LNCaP clone FGC (cell line): Measurements from ENCODE around the gene ARL5A.

ENCODE experiments used
- DNase-seq: peaks from one replicate; pipeline ENCODE4 v3.0.0-alpha.2; 2011; ENCODE audit warnings: low read depth
- H3K4me3 ChIP-seq: 2 replicates; pipeline ENCODE4 v1.5.1; 2011; ENCODE audit warnings: mild to moderate bottlenecking, low read depth, low read length, control low read depth
- TF ChIP-seq, protein P1 (sequence below): IDR thresholded peaks from 2 replicates; pipeline ENCODE4 v1.5.1; 2012; ENCODE audit warnings: mild to moderate bottlenecking; ENCODE audit not compliant: control insufficient read depth, insufficient read depth; ENCODE audit errors: extremely low read depth

Gene ARL5A

DNA sequence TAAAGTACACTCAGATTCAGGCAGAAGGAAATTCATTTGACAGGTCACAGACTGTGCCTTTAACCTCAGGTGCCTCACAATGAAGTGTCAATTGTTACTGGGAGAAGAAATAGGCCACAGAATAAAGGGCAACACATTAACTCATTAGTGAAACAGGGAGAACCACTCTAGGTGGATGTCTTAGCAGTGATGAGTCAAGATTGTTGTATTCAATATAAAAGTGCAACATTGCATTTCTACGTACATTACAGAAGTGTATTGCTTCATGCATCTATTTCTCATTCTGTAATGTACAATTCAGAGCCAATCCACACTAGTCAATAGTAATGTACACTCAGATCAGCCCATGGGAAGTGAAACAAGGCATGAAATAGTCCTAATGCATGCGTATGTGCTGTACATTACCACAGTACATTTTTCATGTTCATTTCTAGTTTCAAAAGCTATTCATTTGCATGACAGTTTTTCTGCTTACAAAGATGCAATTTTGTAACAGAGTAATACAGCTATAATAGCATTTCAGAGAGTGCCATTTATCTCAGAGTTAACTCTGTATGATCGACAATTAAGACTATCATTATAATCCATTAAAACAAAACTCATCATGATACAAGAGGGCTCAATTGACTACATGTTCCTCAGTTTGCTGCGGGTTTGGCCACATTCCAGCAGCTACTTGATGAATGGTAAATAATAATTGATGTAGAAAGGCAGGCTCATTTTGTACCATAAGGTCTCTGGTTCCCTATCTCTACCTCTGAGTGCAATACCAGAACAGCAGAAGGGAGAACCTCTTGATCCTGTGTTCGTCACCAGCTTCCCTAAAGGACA is 12.2 kb upstream of the ARL5A start:
- DNase-seq = no peak
- H3K4me3 ChIP-seq = no peak overlapping the region
- TF ChIP-seq, protein P1, sequence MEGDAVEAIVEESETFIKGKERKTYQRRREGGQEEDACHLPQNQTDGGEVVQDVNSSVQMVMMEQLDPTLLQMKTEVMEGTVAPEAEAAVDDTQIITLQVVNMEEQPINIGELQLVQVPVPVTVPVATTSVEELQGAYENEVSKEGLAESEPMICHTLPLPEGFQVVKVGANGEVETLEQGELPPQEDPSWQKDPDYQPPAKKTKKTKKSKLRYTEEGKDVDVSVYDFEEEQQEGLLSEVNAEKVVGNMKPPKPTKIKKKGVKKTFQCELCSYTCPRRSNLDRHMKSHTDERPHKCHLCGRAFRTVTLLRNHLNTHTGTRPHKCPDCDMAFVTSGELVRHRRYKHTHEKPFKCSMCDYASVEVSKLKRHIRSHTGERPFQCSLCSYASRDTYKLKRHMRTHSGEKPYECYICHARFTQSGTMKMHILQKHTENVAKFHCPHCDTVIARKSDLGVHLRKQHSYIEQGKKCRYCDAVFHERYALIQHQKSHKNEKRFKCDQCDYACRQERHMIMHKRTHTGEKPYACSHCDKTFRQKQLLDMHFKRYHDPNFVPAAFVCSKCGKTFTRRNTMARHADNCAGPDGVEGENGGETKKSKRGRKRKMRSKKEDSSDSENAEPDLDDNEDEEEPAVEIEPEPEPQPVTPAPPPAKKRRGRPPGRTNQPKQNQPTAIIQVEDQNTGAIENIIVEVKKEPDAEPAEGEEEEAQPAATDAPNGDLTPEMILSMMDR = no peak

- no peak overlapping the region for H3K4me3 ChIP-seq
- DNase-seq = no peak
- TF ChIP-seq, protein P1 = no peak
Measured at GRCh38 chr2:151837926-151838325, 9.7 kb upstream of the ARL5A start.

GRCh38 chr2:151833984-151834383 is 5.8 kb upstream of the ARL5A start:
- TF ChIP-seq, protein P1 = no peak
- no peak overlapping the region for H3K4me3 ChIP-seq
- no peak for DNase-seq

GRCh38 chr2:151830961-151831360 is 2.7 kb upstream of the ARL5A start:
- TF ChIP-seq, protein P1 = no peak
- H3K4me3 ChIP-seq = no peak overlapping the region
- DNase-seq = no peak

DNA sequence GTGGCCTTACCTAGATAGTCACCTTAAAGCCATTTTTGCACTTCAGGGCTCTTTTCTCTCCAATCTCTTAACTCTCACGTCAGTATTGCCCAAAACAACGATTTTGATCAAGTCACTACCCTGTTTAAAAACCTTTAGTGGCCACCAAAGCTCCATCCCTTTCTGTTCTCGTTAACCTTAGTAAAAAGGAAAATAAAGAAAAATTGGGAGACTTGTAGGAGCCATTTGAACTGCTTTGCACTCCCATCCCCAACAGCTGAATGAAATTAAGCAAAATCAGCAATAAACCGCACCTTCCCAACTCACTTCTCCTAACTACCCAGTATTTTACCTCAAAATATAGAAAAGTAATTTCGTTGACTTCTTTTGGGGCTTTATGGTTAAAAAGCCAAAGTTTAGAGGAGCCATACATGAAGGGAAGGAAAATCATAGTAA is 686 bp upstream of the ARL5A start:
- TF ChIP-seq, protein P1 = no peak
- DNase-seq = no peak
- peak overlapping the region; percentile 87 for H3K4me3 ChIP-seq

DNA sequence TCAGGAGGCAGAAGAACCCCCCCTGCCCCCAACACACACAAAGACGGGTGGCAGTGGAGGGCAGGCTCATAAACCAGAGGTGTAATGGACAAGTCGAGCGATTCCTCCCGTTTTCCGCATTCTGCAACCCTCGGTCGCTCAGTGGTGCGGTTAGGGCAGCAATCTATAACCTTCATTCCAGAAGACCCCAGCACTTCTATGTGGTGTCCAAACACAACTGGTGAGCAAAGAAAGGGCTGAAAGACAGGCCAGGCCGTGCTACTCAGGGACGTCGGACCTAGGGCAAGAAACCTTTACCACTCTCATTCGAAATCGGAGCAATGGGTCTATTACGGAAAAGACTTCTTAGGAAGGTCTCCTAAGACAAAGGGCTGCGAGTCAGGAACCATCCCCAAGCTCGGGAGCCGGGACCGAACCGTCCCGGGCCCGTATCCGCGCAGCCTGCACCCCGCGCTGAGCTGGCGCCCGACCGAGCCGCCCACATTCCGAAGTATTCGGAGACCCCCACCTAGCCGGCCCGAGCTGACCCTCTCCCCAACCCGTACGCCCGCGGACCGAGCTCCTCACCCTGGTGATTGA is 568 bp downstream of the ARL5A start:
- TF ChIP-seq, protein P1 = no peak
- no peak for DNase-seq
- peak overlapping the region; percentile 87 for H3K4me3 ChIP-seq
